ENCODE measurements around the gene UBXN7.
"Not testable (repeated sequence)": the region's sequence is repeated elsewhere in the genome, so short reads cannot be mapped to it uniquely, and the experiment has no call there.

Gene UBXN7

DNA sequence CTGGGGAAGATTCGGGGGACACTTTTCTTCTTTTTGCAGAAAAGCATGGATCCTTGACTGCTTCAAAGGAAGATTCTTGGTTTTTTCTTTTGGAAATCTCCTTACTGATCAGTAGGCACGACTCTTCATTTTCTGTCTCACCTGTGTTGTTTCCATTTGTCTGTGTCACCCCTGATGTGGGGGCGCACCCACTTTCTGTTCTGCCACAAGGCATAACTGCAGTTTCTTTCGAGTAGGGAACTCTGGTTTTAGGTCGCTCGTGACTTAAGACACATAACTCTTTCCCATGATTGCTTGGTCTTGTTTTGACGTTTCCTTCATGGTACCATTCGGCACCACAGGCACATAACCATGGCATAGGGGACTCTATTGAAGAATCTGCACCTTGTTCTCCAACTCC is 40.1 kb upstream of the UBXN7 start:
- no peak for ATAC-seq
- TF ChIP-seq ZNF8 (CRISPR knock-in tag; IDR thresholded peaks at IDR 0.05) (no peak), TOX (CRISPR knock-in tag; IDR thresholded peaks at IDR 0.05; ENCODE audit: borderline replicate concordance) (no peak), ESRRG (CRISPR knock-in tag; IDR thresholded peaks at IDR 0.05) (no peak), ZFP30 (CRISPR knock-in tag; IDR thresholded peaks at IDR 0.05) (no peak), BACH2 (CRISPR knock-in tag; IDR thresholded peaks at IDR 0.05; ENCODE audit: borderline replicate concordance) (no peak), ISL1 (CRISPR knock-in tag; IDR thresholded peaks at IDR 0.05) (no peak), ARNTL (CRISPR knock-in tag; IDR thresholded peaks at IDR 0.05; ENCODE audit: borderline replicate concordance, low read depth) (no peak), ZNF565 (CRISPR knock-in tag; conservative IDR thresholded peaks at IDR 0.05; ENCODE audit: low read depth) (no peak)
- TF ChIP-seq, protein P1, sequence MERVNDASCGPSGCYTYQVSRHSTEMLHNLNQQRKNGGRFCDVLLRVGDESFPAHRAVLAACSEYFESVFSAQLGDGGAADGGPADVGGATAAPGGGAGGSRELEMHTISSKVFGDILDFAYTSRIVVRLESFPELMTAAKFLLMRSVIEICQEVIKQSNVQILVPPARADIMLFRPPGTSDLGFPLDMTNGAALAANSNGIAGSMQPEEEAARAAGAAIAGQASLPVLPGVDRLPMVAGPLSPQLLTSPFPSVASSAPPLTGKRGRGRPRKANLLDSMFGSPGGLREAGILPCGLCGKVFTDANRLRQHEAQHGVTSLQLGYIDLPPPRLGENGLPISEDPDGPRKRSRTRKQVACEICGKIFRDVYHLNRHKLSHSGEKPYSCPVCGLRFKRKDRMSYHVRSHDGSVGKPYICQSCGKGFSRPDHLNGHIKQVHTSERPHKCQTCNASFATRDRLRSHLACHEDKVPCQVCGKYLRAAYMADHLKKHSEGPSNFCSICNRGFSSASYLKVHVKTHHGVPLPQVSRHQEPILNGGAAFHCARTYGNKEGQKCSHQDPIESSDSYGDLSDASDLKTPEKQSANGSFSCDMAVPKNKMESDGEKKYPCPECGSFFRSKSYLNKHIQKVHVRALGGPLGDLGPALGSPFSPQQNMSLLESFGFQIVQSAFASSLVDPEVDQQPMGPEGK (CRISPR knock-in tag; IDR thresholded peaks at IDR 0.05; ENCODE audit: borderline replicate concordance): no peak
- TF ChIP-seq, protein P2, sequence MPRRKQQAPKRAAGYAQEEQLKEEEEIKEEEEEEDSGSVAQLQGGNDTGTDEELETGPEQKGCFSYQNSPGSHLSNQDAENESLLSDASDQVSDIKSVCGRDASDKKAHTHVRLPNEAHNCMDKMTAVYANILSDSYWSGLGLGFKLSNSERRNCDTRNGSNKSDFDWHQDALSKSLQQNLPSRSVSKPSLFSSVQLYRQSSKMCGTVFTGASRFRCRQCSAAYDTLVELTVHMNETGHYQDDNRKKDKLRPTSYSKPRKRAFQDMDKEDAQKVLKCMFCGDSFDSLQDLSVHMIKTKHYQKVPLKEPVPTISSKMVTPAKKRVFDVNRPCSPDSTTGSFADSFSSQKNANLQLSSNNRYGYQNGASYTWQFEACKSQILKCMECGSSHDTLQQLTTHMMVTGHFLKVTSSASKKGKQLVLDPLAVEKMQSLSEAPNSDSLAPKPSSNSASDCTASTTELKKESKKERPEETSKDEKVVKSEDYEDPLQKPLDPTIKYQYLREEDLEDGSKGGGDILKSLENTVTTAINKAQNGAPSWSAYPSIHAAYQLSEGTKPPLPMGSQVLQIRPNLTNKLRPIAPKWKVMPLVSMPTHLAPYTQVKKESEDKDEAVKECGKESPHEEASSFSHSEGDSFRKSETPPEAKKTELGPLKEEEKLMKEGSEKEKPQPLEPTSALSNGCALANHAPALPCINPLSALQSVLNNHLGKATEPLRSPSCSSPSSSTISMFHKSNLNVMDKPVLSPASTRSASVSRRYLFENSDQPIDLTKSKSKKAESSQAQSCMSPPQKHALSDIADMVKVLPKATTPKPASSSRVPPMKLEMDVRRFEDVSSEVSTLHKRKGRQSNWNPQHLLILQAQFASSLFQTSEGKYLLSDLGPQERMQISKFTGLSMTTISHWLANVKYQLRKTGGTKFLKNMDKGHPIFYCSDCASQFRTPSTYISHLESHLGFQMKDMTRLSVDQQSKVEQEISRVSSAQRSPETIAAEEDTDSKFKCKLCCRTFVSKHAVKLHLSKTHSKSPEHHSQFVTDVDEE (CRISPR knock-in tag; IDR thresholded peaks at IDR 0.05): no peak

DNA sequence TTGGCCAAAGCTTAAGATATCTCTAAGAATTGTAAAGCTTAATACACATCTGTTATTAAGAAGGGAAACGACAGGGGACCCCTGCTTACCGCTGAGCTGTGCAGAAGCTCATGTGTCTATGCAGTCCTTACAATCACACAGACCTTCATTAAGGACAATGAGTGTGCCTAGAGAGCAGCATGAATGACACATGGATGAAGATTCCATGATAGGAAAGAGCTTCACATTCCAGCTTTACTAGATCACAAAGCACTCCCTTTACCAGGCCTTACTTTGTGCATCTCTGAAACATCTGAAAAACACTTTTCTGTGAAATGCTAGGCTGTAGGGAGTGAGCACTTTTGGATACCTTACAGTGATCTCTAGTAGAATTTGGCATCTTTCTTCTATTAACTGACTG is 39.3 kb upstream of the UBXN7 start:
- TF ChIP-seq BACH2 (CRISPR knock-in tag; IDR thresholded peaks at IDR 0.05; ENCODE audit: borderline replicate concordance) (no peak), TCF4 (CRISPR knock-in tag; IDR thresholded peaks at IDR 0.05; ENCODE audit: borderline replicate concordance) (no peak), ZC3H10 (CRISPR knock-in tag; IDR thresholded peaks at IDR 0.05) (no peak), ZNF70 (CRISPR knock-in tag; IDR thresholded peaks at IDR 0.05) (no peak), RARB (CRISPR knock-in tag; IDR thresholded peaks at IDR 0.05) (no peak), TOX (CRISPR knock-in tag; IDR thresholded peaks at IDR 0.05; ENCODE audit: borderline replicate concordance) (no peak), ZFP3 (CRISPR knock-in tag; IDR thresholded peaks at IDR 0.05) (no peak), GLIS3 (CRISPR knock-in tag; IDR thresholded peaks at IDR 0.05) (no peak), ARNTL (CRISPR knock-in tag; IDR thresholded peaks at IDR 0.05; ENCODE audit: borderline replicate concordance, low read depth) (no peak), CSDC2 (CRISPR knock-in tag; IDR thresholded peaks at IDR 0.05) (no peak), ZNF565 (CRISPR knock-in tag; conservative IDR thresholded peaks at IDR 0.05; ENCODE audit: low read depth) (no peak)
- TF ChIP-seq, protein P3, sequence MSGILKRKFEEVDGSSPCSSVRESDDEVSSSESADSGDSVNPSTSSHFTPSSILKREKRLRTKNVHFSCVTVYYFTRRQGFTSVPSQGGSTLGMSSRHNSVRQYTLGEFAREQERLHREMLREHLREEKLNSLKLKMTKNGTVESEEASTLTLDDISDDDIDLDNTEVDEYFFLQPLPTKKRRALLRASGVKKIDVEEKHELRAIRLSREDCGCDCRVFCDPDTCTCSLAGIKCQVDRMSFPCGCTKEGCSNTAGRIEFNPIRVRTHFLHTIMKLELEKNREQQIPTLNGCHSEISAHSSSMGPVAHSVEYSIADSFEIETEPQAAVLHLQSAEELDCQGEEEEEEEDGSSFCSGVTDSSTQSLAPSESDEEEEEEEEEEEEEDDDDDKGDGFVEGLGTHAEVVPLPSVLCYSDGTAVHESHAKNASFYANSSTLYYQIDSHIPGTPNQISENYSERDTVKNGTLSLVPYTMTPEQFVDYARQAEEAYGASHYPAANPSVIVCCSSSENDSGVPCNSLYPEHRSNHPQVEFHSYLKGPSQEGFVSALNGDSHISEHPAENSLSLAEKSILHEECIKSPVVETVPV (CRISPR knock-in tag; IDR thresholded peaks at IDR 0.05): no peak
- TF ChIP-seq, protein P1 (CRISPR knock-in tag; IDR thresholded peaks at IDR 0.05; ENCODE audit: borderline replicate concordance): no peak
- TF ChIP-seq, protein P4, sequence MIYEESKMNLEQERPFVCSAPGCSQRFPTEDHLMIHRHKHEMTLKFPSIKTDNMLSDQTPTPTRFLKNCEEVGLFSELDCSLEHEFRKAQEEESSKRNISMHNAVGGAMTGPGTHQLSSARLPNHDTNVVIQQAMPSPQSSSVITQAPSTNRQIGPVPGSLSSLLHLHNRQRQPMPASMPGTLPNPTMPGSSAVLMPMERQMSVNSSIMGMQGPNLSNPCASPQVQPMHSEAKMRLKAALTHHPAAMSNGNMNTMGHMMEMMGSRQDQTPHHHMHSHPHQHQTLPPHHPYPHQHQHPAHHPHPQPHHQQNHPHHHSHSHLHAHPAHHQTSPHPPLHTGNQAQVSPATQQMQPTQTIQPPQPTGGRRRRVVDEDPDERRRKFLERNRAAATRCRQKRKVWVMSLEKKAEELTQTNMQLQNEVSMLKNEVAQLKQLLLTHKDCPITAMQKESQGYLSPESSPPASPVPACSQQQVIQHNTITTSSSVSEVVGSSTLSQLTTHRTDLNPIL (CRISPR knock-in tag; IDR thresholded peaks at IDR 0.05; ENCODE audit: low read depth): no peak
- peak; percentile 37; the same call in 1 of the 3 replicates for ATAC-seq

DNA sequence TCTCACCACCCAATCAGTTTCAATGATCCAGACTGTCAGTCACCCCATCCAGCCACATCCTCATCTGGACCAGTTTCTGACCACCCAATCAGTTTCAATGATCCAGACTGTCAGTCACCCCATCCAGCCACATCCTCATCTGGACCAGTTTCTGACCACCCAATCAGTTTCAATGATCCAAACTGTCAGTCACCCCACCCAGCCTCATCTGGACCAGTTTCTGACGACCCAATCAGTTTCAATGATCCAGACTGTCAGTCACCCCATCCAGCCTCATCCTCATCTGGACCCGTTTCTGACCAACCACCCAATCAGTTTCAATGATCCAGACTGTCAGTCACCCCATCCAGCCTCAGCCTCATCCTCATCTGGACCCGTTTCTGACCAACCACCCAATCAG is 38.0 kb upstream of the UBXN7 start:
- not testable (repeated sequence) for ATAC-seq

DNA sequence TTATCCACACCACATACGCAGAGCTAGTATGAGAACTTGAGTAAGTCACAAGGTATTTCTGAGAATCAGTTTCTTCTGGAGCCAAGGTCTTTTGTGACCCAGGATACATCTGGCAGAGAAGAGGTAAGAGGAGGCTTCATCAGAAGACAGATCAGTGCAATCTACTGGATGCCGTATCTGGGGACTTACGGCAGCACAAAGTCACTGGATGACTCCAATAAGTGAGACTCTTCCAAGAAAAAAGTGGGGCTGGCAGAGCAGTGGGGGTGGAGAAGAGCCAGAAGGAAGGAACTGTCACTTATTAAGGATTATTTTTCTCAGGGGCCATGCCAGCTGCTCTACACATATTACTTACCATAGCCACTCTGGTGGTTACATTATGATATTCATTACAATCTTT is 31.6 kb upstream of the UBXN7 start:
- ATAC-seq: no peak
- TF ChIP-seq ARNTL (CRISPR knock-in tag; IDR thresholded peaks at IDR 0.05; ENCODE audit: borderline replicate concordance, low read depth) (no peak), RARB (CRISPR knock-in tag; IDR thresholded peaks at IDR 0.05) (no peak), TOX (CRISPR knock-in tag; IDR thresholded peaks at IDR 0.05; ENCODE audit: borderline replicate concordance) (no peak), SNAI2 (CRISPR knock-in tag; IDR thresholded peaks at IDR 0.05) (no peak), CSDC2 (CRISPR knock-in tag; IDR thresholded peaks at IDR 0.05) (no peak), TCF4 (CRISPR knock-in tag; IDR thresholded peaks at IDR 0.05; ENCODE audit: borderline replicate concordance) (no peak), BACH2 (CRISPR knock-in tag; IDR thresholded peaks at IDR 0.05; ENCODE audit: borderline replicate concordance) (no peak), ZFP30 (CRISPR knock-in tag; IDR thresholded peaks at IDR 0.05) (no peak), ZC3H10 (CRISPR knock-in tag; IDR thresholded peaks at IDR 0.05) (no peak), GLIS3 (CRISPR knock-in tag; IDR thresholded peaks at IDR 0.05) (no peak), ZNF70 (CRISPR knock-in tag; IDR thresholded peaks at IDR 0.05) (no peak), ESRRG (CRISPR knock-in tag; IDR thresholded peaks at IDR 0.05) (no peak)
- TF ChIP-seq, protein P5, sequence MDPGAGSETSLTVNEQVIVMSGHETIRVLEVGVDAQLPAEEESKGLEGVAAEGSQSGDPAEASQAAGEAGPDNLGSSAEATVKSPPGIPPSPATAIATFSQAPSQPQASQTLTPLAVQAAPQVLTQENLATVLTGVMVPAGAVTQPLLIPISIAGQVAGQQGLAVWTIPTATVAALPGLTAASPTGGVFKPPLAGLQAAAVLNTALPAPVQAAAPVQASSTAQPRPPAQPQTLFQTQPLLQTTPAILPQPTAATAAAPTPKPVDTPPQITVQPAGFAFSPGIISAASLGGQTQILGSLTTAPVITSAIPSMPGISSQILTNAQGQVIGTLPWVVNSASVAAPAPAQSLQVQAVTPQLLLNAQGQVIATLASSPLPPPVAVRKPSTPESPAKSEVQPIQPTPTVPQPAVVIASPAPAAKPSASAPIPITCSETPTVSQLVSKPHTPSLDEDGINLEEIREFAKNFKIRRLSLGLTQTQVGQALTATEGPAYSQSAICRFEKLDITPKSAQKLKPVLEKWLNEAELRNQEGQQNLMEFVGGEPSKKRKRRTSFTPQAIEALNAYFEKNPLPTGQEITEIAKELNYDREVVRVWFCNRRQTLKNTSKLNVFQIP (CRISPR knock-in tag; IDR thresholded peaks at IDR 0.05; ENCODE audit: borderline replicate concordance, low read depth): no peak

Measured in SK-N-SH treated with all-trans-retinoic acid at 6 μM for 48 hours (cell line).